ENCODE measurements around the gene SPATA31D1.
A peak's percentile ranks its signal among the peaks of the same experiment; 100 is the strongest.
"Not testable (repeated sequence)": the region's sequence is repeated elsewhere in the genome, so short reads cannot be mapped to it uniquely, and the experiment has no call there.

SPATA31D1 gene

GRCh38 chr9:81988472-81988871 lies at the start of gene SPATA31D1:
Gene SPATA31D1, plus strand, starts transcription at chr9:81988772. Its CDS starts 47 bp downstream, at chr9:81988819.
- DNase-seq (ENCODE audit: low spot score): not testable (repeated sequence)

- DNase-seq (ENCODE audit: low spot score): not testable (repeated sequence)
Observed at GRCh38 chr9:81943393-81943792, 45.2 kb upstream of the SPATA31D1 start, which contains the start of gene SPATA31D3. Gene SPATA31D3, plus strand, starts transcription at chr9:81943500. Its CDS starts 86 bp downstream, at chr9:81943586.

DNA sequence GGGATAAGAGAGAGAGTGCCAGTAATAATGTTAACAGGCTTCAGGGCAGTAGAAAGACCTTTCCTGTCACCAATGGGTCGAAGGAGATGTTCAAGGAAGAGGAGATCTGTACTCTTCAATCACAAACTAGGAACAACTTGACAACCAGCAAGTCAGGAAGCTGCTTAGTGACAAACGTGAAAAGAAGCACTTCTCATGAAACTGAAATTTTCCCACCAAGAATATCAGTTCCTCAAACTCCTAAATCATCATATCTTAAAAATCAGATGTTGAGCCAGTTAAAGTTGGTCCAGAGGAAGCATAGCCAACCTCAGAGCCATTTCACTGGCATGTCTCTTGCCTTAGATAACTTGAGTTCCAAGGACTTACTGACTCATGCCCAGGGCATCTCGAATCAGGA lies 39.9 kb upstream of the SPATA31D1 start:
- not testable (repeated sequence) for DNase-seq (ENCODE audit: low spot score)

GRCh38 chr9:81953096-81953495 lies 35.5 kb upstream of the SPATA31D1 start:
- no peak for DNase-seq (ENCODE audit: low spot score)

DNA sequence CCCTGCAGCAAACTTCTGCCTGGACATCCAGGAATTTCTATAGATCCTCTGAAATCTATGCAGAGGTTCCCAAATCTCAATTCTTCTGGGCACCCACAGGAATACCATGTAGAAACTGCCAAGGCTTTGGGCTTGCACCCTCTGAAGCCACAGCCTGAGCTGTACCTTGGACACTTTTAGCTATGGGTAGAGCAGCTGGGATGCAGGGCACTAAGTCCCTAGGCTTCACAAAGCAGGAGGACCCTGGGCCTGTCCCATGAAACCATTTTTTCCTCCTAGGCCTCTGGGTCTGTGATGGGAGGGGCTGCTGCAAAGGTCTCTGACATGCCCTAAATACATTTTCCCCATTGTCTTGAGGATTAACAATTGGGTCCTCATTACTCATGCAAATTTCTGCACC lies 32.9 kb upstream of the SPATA31D1 start:
- no peak for DNase-seq (ENCODE audit: low spot score)

DNA sequence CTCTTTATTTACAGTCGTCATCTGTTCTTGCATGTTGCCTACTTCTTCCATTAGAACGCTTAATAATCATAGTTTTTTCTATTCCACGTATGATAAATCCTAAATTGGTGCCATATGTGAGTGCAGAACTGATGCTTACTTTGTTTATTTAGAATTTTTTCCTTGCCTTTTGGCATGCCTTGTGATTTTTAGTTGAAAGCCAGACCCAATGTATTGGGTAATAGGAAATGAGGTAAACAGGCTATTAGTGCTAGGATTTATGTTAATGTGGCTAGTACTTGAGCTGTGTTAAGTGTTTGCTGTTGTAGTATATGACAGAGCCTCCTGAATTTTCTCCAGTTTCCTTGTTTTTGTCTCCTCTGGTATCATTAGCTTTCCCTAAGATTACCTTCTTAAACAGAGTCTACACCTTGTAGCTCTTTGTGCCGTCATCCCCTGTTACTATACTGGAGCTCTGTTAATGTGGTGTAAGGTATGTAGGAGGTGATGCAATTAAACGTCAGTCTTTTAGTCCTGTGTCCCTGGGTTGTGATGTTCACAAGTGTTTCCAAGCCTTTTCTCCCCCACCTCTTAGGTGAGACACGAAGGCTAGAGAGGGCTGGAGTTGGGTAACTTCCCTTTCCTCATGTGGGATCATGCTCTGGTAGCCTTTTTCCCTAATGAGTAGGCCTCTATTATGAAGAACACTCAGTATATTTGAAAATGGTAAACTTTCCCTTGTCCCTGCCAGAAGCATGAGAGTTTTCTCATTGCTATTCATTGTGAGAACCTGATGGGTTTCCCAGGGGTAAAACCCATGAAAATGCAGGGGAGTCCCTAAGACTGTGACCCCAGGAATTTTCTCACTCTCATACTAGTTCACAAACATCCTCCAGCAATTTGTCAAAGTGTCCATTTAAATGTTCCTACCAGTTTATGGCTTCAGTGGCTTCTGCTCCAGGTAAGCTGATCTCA lies 24.1 kb upstream of the SPATA31D1 start:
- DNase-seq (ENCODE audit: low spot score): no peak

GRCh38 chr9:81968026-81968425 lies 20.5 kb upstream of the SPATA31D1 start:
- DNase-seq (ENCODE audit: low spot score): no peak

GRCh38 chr9:81969971-81970370 lies 18.6 kb upstream of the SPATA31D1 start:
- peak; percentile 70 for DNase-seq (ENCODE audit: low spot score)

- no peak for DNase-seq (ENCODE audit: low spot score)
Observed at GRCh38 chr9:81971727-81972126, 16.8 kb upstream of the SPATA31D1 start.

GRCh38 chr9:81974764-81975163 lies 13.8 kb upstream of the SPATA31D1 start:
- DNase-seq (ENCODE audit: low spot score): no peak

DNA sequence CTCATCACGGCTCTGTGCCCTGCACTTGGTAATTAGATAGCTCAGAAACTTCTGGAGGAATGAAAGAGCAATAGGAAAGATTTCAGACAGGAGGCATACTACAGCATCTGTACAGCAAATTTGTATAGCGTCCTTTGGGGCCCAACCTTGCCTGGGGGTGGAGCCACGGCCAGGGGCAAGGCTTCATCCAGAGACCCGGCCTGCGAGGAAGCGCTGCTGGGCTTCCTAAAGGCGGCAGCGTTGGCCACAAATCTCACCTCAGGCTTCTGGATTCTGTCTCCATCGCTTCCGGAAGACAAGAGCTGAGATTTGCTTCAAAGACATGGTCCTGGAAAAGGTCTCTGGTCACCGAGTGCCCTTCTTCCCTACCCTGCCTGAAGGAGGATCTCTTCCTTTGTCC lies 12.2 kb upstream of the SPATA31D1 start:
- DNase-seq (ENCODE audit: low spot score): no peak

- DNase-seq (ENCODE audit: low spot score): no peak
Observed at GRCh38 chr9:81979196-81979595, 9.4 kb upstream of the SPATA31D1 start.

- no peak for DNase-seq (ENCODE audit: low spot score)
Observed at GRCh38 chr9:81980568-81980967, 8.0 kb upstream of the SPATA31D1 start.

DNA sequence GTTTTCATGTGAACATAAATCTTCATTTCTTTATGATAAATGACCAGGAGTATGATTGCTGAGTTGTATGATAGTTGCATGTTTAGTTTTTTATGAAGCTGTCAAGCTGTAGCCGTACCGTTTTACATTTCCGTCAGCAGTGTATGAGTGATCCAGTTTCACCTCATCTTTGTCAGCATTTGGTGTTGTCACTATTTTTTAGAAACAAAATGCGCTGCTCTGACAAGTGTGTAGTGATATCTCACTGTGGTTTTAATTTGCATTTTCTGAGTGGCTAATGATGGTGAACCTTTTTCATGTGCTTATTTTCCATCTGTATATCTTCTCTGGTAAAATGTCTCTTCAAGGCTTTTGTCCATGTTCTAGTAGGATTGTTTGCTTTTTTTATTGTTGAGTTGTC lies 6.7 kb upstream of the SPATA31D1 start:
- DNase-seq (ENCODE audit: low spot score): no peak

DNA sequence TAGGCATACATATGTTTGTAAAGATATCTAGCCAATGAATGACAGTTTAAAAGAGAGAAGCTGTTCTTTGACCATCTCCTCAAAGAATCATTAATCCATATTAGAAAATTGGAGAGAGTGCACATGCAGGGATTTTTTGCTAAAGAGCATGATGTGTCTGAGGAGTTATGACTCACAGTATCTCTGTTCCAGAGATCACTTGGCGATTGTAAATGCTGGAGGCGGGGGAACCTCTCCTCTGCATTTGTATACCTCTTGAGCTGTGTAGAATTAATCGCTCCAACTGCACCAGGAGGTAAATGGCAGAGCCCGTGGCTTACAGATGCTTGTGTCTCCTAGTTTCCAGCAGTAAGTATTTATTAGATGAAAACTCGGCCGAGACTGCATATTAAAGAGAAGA lies 3.6 kb upstream of the SPATA31D1 start:
- DNase-seq (ENCODE audit: low spot score): no peak

GRCh38 chr9:81986051-81986450 lies 2.5 kb upstream of the SPATA31D1 start:
- DNase-seq (ENCODE audit: low spot score): no peak

DNA sequence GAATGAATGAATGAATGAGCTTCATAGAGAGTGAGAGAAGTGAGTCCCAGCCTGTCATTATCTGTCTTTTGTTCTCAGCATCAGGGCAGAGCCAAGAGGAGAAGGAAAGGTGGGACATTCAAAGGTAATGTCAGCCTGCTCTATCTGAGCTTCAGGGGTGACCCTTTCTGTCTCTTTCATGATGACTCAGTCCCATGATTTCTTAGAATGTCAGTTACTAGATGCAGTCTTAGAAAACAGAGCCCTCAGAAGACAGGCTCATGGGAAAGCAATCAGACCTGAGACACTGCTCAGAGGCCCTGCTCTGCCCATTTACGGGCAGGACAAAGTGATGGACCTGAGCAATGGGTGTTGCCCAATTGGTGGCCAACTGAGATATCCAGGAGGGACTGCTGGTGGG lies 1.1 kb downstream of the SPATA31D1 start:
- DNase-seq (ENCODE audit: low spot score): no peak

DNA sequence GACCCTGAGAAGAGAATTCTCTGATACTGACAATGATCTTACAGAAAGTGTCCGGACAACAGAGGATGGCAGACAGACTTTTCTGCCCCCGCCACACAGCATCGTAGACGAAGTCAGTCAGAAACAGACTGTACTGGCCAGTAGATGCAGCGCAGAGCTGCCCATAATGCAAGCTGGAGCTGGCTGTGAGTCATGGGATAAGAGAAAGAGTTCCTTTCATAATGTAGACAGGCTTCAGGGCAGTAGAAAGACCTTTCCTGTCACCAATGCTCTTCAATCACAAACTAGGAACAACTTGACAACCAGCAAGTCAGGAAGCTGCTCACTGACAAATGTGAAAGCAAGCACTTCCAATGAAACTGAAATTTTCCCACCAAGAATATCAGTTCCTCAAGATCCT lies 5.1 kb downstream of the SPATA31D1 start:
- DNase-seq (ENCODE audit: low spot score): no peak

DNA sequence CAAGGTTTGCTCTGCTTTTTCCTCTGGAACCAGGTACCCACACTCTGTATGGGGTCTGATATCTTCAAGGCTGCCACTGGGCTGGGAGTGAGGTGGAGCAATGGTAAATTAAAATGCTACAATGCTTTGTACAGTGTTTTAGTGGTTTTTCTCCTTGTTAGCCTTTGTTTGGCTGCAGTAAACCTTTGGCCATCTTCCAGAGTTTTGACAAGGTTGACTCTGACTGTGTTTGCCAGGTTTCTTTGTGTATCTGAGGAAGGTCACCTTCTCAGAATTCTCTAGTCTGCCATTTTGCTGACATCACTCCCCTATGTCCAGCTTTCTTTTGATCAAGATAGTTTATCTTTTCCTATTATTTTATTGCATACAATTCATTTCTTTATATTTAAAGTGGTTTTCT lies 11.2 kb downstream of the SPATA31D1 start:
- no peak for DNase-seq (ENCODE audit: low spot score)

DNA sequence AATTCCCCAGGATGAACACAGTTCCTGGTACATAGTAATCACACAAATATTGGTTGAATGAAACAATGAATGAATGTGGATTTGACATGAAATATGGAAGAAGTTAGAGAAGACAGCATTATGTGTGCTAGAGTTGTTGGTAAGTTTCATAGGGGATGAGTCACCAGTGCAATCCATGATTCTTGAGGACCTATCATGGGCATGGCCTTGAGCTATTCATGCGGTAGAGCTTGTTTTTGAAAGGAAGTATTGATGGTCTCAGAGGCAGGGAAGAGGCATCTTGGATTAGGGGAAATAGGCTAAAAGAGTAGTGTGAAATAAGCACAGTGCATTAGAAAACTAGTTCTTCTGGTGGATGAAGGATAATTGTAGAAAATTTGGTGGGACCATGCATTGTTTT lies 22.1 kb downstream of the SPATA31D1 start:
- DNase-seq (ENCODE audit: low spot score): no peak

DNA sequence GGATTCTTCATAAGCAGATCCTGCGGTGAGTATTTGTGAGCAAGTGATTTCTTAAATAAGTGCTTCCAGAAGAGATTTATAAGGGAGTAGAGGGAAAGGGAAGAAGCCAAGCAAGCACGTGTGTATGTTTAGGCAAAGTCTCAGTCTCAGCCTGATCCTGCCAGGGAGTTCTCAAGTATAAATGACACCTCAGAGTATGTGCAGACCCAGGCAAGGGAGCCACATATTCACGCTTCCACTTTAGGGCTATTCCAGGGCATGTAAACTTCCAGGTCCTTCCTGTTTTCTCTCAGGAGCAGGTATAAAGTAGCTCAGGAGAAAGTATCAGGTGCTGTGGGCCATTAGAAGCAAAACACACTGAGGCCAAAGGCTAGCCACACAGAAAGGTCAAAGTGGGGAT lies 22.6 kb downstream of the SPATA31D1 start:
- no peak for DNase-seq (ENCODE audit: low spot score)

- no peak for DNase-seq (ENCODE audit: low spot score)
Observed at GRCh38 chr9:82012276-82012675, 23.7 kb downstream of the SPATA31D1 start.

DNA sequence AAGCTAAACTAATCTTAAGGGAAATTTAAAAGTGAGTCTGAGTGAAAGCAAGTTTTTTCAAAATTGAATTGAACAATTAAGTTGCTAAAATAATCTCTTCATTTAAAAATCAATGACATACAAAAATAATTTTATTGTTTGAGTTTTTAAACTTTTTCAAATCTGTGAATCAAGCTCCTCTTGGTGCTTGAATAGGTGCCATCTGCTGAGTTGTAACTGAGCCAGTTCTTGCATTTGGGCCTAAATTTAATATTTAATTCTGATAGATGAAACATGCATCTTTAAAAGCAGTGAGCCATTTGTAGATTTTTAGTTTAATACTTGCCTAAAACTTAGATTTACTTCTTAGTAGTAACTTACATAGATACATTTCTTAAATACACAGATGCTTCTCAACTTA lies 31.8 kb downstream of the SPATA31D1 start:
- DNase-seq (ENCODE audit: low spot score): no peak

- peak; percentile 99 for DNase-seq (ENCODE audit: low spot score)
Observed at GRCh38 chr9:82021198-82021597, 32.6 kb downstream of the SPATA31D1 start.
